H9 (cell line): Measurements from ENCODE around the gene PELO. TPM values are rescaled to one million over a fixed set of nuclear protein-coding genes. Genes with fewer than 3 reads are reported as not detected.

ENCODE experiments used
- DNase-seq: peaks from one replicate; pipeline ENCODE4 v3.0.0-alpha.2; 2017
- H2AFZ ChIP-seq: one replicate; pipeline ENCODE4 v1.6.1; 2013; ENCODE audit warnings: mild to moderate bottlenecking, low read length, control low read depth, moderate library complexity
- H2AK5ac ChIP-seq: 2 replicates; pipeline ENCODE4 v1.6.1; 2013; ENCODE audit warnings: low read length, control low read depth, mixed read lengths; ENCODE audit not compliant: insufficient read length
- H2BK120ac ChIP-seq: one replicate; pipeline ENCODE4 v1.6.1; 2013; ENCODE audit warnings: low read depth, mild to moderate bottlenecking, low read length, control low read depth, inconsistent platforms; ENCODE audit not compliant: poor library complexity, severe bottlenecking
- H2BK12ac ChIP-seq: 2 replicates; pipeline ENCODE4 v1.6.1; 2013; ENCODE audit warnings: low read length, control low read depth, mixed read lengths, low read depth; ENCODE audit not compliant: insufficient read length
- H2BK15ac ChIP-seq: 2 replicates; pipeline ENCODE4 v1.6.1; 2013; ENCODE audit warnings: low read depth, low read length, control low read depth
- H2BK20ac ChIP-seq: one replicate; pipeline ENCODE4 v1.6.1; 2013; ENCODE audit warnings: low read depth, mild to moderate bottlenecking, low read length, control low read depth, inconsistent platforms; ENCODE audit not compliant: poor library complexity, severe bottlenecking
- H2BK5ac ChIP-seq: 2 replicates; pipeline ENCODE4 v1.6.1; 2013; ENCODE audit warnings: low read length, control low read depth, mixed read lengths; ENCODE audit not compliant: insufficient read length
- H3K14ac ChIP-seq: 2 replicates; pipeline ENCODE4 v1.6.1; 2013; ENCODE audit warnings: low read length, control low read depth; ENCODE audit not compliant: insufficient read depth
- H3K18ac ChIP-seq: 2 replicates; pipeline ENCODE4 v1.6.1; 2013; ENCODE audit warnings: low read depth, mild to moderate bottlenecking, mixed read lengths, low read length, control low read depth; ENCODE audit not compliant: insufficient read length
- H3K23ac ChIP-seq: 2 replicates; pipeline ENCODE4 v1.6.1; 2013; ENCODE audit warnings: low read length, control low read depth, mixed read lengths, low read depth; ENCODE audit not compliant: insufficient read length
- H3K23me2 ChIP-seq: 2 replicates; pipeline ENCODE4 v1.6.1; 2013; ENCODE audit warnings: low read depth, mild to moderate bottlenecking, mixed read lengths, low read length, control low read depth; ENCODE audit not compliant: insufficient read length, poor library complexity, severe bottlenecking
- H3K27ac ChIP-seq: 2 replicates; pipeline ENCODE4 v1.5.1; 2013; ENCODE audit warnings: low read length, control low read depth, mixed read lengths, low read depth; ENCODE audit not compliant: insufficient read length
- H3K27me3 ChIP-seq: 2 replicates; pipeline ENCODE4 v1.6.1; 2013; ENCODE audit warnings: low read length, control low read depth, inconsistent platforms; ENCODE audit not compliant: insufficient read depth
- H3K4ac ChIP-seq: 2 replicates; pipeline ENCODE4 v1.6.1; 2013; ENCODE audit warnings: low read depth, mild to moderate bottlenecking, control low read depth, inconsistent platforms, low read length, moderate library complexity
- H3K4me1 ChIP-seq: 2 replicates; pipeline ENCODE4 v1.6.1; 2013; ENCODE audit warnings: low read length, control low read depth, inconsistent platforms; ENCODE audit not compliant: insufficient read depth
- H3K4me2 ChIP-seq: 2 replicates; pipeline ENCODE4 v1.6.1; 2013; ENCODE audit warnings: low read length, control low read depth, mixed read lengths; ENCODE audit not compliant: insufficient read length, insufficient read depth
- H3K56ac ChIP-seq: 2 replicates; pipeline ENCODE4 v1.6.1; 2013; ENCODE audit warnings: low read depth, mild to moderate bottlenecking, mixed read lengths, low read length, control low read depth; ENCODE audit not compliant: insufficient read length
- H3K79me1 ChIP-seq: 2 replicates; pipeline ENCODE4 v1.6.1; 2013; ENCODE audit warnings: low read depth, mild to moderate bottlenecking, moderate library complexity, low read length, control low read depth, inconsistent platforms; ENCODE audit not compliant: insufficient read depth, poor library complexity, severe bottlenecking
- H3K79me2 ChIP-seq: 2 replicates; pipeline ENCODE4 v1.6.1; 2013; ENCODE audit warnings: low read length, control low read depth, inconsistent platforms; ENCODE audit not compliant: insufficient read depth
- H3K9ac ChIP-seq: 2 replicates; pipeline ENCODE4 v1.6.1; 2013; ENCODE audit warnings: low read length, control low read depth, mixed read lengths; ENCODE audit not compliant: insufficient read length; ENCODE audit errors: extremely low read depth
- H3K9me3 ChIP-seq: one replicate; pipeline ENCODE4 v1.6.1; 2013; ENCODE audit warnings: low read depth, low read length, inconsistent platforms; ENCODE audit not compliant: control insufficient read depth
- H3T11ph ChIP-seq: one replicate; pipeline ENCODE4 v1.6.1; 2013; ENCODE audit warnings: mild to moderate bottlenecking, low read length, control low read depth, inconsistent platforms
- H4K20me1 ChIP-seq: one replicate; pipeline ENCODE4 v1.6.1; 2013; ENCODE audit not compliant: control insufficient read depth, insufficient read length, insufficient read depth
- H4K5ac ChIP-seq: 2 replicates; pipeline ENCODE4 v1.6.1; 2013; ENCODE audit warnings: low read depth, mild to moderate bottlenecking, mixed read lengths, low read length, control low read depth; ENCODE audit not compliant: insufficient read length
- H4K8ac ChIP-seq: replicated peaks from 2 replicates; pipeline ENCODE4 v1.6.1; 2013; ENCODE audit warnings: low read length, control low read depth, mixed read lengths, low read depth; ENCODE audit not compliant: insufficient read length
- H4K91ac ChIP-seq: 2 replicates; pipeline ENCODE4 v1.6.1; 2013; ENCODE audit warnings: low read depth, mild to moderate bottlenecking, moderate library complexity, mixed read lengths, low read length, control low read depth; ENCODE audit not compliant: insufficient read length
- H3K27ac Mint-ChIP-seq, 3 experiments: 2 replicates in 2 of 3; 3 replicates in 1 of 3; pipeline ENCODE4 v1.8.0; 2020 to 2021; ENCODE audit warnings: mixed read lengths in 3 of 3, mild to moderate bottlenecking in 1 of 3, moderate library complexity in 1 of 3
- H3K27me3 Mint-ChIP-seq: 2 replicates; pipeline ENCODE4 v1.8.0; 2021; ENCODE audit warnings: low read depth, mild to moderate bottlenecking, moderate library complexity, mixed read lengths
- H3K36me3 Mint-ChIP-seq, 3 experiments: 2 replicates in 2 of 3; 3 replicates in 1 of 3; pipeline ENCODE4 v1.8.0; 2020 to 2021; ENCODE audit warnings: low read depth in 3 of 3, mixed read lengths in 3 of 3; ENCODE audit not compliant: insufficient read depth in 1 of 3
- H3K4me1 Mint-ChIP-seq, 2 experiments: 2 replicates each; pipeline ENCODE4 v1.8.0; 2020; ENCODE audit warnings: mixed read lengths in 2 of 2
- H3K4me3 Mint-ChIP-seq, 2 experiments: 2 replicates in 1 of 2; 3 replicates in 1 of 2; pipeline ENCODE4 v1.8.0; 2020 to 2021; ENCODE audit warnings: mild to moderate bottlenecking in 2 of 2, mixed read lengths in 2 of 2, moderate library complexity in 1 of 2
- H3K9me3 Mint-ChIP-seq, 2 experiments: 2 replicates in 1 of 2; 3 replicates in 1 of 2; pipeline ENCODE4 v1.8.0; 2020; ENCODE audit warnings: mild to moderate bottlenecking in 2 of 2, mixed read lengths in 2 of 2, moderate library complexity in 1 of 2
- WGBS: extraction: QIAGEN DNeasy Blood & Tissue Kit; methylation state at CpG from one replicate; pipeline ENCODE4 v1.1.7; 2013; ENCODE audit warnings: missing lambda C conversion rate, low lambda C conversion rate, mixed read lengths; ENCODE audit not compliant: insufficient read length; ENCODE audit errors: extremely low coverage; 5-methylcytosine and 5-hydroxymethylcytosine counted together
- total RNA-seq: library from RNA; stranded (reverse); gene quantifications from 2 replicates; pipeline ENCODE4 v1.2.1, GENCODE V29; 2021
- TF ChIP-seq, protein P1 (sequence below): fragments of 200-600 bp; sonication (generic); conservative IDR thresholded peaks from 3 replicates; pipeline ENCODE4 v1.8.0; 2021; ENCODE audit warnings: antibody characterized with exemption, mild to moderate bottlenecking

The PELO gene
- total RNA-seq, 1 experiment from 2014 or later = 20.3 TPM

DNA sequence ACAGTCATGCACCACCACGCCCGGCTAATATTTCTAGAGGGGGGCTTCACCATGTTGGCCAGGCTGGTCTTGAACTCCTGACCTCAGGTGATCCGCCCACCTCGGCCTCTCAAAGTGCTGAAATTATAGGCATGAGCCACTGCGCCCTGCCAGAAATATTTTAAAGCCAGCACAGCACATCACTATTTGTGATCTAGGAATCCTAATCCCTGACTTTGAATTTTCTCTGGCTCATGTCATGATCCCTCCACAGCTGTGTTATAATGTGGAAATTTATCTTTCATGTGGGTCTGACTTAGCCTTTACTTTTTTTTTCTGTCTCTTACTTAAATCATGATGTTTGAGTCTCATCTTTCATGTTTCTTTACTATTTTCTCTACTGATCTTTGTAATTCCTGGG lies 18.7 kb upstream of the PELO start:
- DNase-seq = no peak
- Histone ChIP-seq H3K27ac (no peak overlapping the region), H3T11ph (no peak overlapping the region), H3K27me3 (no peaks in the 10 kb centered on the region), H2BK12ac (no peak overlapping the region), H2BK5ac (no peak overlapping the region), H3K4me1 (no peaks in the 10 kb centered on the region), H3K79me2 (no peaks in the 10 kb centered on the region), H3K4me2 (no peak overlapping the region), H3K9me3 (no peaks in the 10 kb centered on the region), H3K9ac (no peak overlapping the region), H4K20me1 (no peaks in the 10 kb centered on the region), H2AK5ac (no peak overlapping the region), H2AFZ (no peak overlapping the region), H2BK120ac (no peak overlapping the region), H4K5ac (no peak overlapping the region), H4K8ac (no peak overlapping the region), H2BK20ac (no peak overlapping the region), H3K23ac (no peak overlapping the region), H3K4ac (no peak overlapping the region), H3K79me1 (no peaks in the 10 kb centered on the region), H3K14ac (no peak overlapping the region), H3K23me2 (no peaks in the 10 kb centered on the region), H2BK15ac (no peak overlapping the region), H3K18ac (no peak overlapping the region), H3K56ac (no peak overlapping the region), H4K91ac (no peak overlapping the region)
- H3K27ac Mint-ChIP-seq = no peak overlapping the region
- no peaks in the 10 kb centered on the region for H3K36me3 Mint-ChIP-seq
- H3K4me1 Mint-ChIP-seq = peaks cover 6 to 8% of the 10 kb centered on the region in 2 experiments
- no peaks in the 10 kb centered on the region for H3K27me3 Mint-ChIP-seq
- no peaks in the 10 kb centered on the region; a peak in 2 of 5 replicates for H3K9me3 Mint-ChIP-seq
- no peak overlapping the region for H3K4me3 Mint-ChIP-seq
- no CpG with 5 or more reads among the region's 5 CpGs for WGBS
- TF ChIP-seq, protein P1, sequence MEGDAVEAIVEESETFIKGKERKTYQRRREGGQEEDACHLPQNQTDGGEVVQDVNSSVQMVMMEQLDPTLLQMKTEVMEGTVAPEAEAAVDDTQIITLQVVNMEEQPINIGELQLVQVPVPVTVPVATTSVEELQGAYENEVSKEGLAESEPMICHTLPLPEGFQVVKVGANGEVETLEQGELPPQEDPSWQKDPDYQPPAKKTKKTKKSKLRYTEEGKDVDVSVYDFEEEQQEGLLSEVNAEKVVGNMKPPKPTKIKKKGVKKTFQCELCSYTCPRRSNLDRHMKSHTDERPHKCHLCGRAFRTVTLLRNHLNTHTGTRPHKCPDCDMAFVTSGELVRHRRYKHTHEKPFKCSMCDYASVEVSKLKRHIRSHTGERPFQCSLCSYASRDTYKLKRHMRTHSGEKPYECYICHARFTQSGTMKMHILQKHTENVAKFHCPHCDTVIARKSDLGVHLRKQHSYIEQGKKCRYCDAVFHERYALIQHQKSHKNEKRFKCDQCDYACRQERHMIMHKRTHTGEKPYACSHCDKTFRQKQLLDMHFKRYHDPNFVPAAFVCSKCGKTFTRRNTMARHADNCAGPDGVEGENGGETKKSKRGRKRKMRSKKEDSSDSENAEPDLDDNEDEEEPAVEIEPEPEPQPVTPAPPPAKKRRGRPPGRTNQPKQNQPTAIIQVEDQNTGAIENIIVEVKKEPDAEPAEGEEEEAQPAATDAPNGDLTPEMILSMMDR = no peak
